Measurements from ENCODE around the gene ATP2B1.

- TF ChIP-seq CTCF (IDR thresholded peaks at IDR 0.05) (no peak), POLR2A (IDR thresholded peaks at IDR 0.05) (no peak)
These were observed 35.0 kb downstream of the ATP2B1 start for GRCh38 chr12:89673603-89674002.
